IMR-90 (cell line): Measurements from ENCODE around the gene GXYLT2.

Experiments
- CEBPB ChIP-seq: IDR thresholded peaks from 2 replicates; pipeline ENCODE4 v1.6.1; 2012; ENCODE audit warnings: low read depth, low read length, improper control_type of control experiment
- CTCF ChIP-seq: conservative IDR thresholded peaks from 2 replicates; pipeline ENCODE4 v1.5.1; 2012; ENCODE audit warnings: mild to moderate bottlenecking, low read depth, low read length, improper control_type of control experiment
- FOS ChIP-seq: fragments of 150-350 bp; IDR thresholded peaks from 2 replicates; pipeline ENCODE4 v1.6.1; 2016; ENCODE audit warnings: low read depth, low read length
- MXI1 ChIP-seq: IDR thresholded peaks from 2 replicates; pipeline ENCODE4 v1.6.1; 2012; ENCODE audit warnings: low read depth, mild to moderate bottlenecking, low read length, moderate library complexity, borderline replicate concordance
- POLR2A ChIP-seq: IDR thresholded peaks from 2 replicates; pipeline ENCODE4 v1.6.1; 2012; ENCODE audit warnings: mild to moderate bottlenecking, low read depth, low read length
- RCOR1 ChIP-seq: IDR thresholded peaks from 2 replicates; pipeline ENCODE4 v1.6.1; 2012; ENCODE audit warnings: mild to moderate bottlenecking, low read length, improper control_type of control experiment; ENCODE audit not compliant: insufficient replicate concordance
- RFX5 ChIP-seq: IDR thresholded peaks from 2 replicates; pipeline ENCODE4 v1.8.0; 2012; ENCODE audit warnings: low read depth, mild to moderate bottlenecking, low read length, moderate library complexity
- TF ChIP-seq, protein P1 (sequence below): fragments of 150-350 bp; IDR thresholded peaks from 2 replicates; pipeline ENCODE4 v1.6.1; 2017; ENCODE audit warnings: mild to moderate bottlenecking, antibody characterized with exemption, low read length, low read depth

GRCh38 chr3:72896996-72897757 is 9.3 kb downstream of the GXYLT2 start:
- TF ChIP-seq POLR2A (no peak), RFX5 (no peak), RCOR1 (no peak), FOS (no peak), CTCF (no peak), CEBPB (no peak), MXI1 (no peak)
- TF ChIP-seq, protein P1, sequence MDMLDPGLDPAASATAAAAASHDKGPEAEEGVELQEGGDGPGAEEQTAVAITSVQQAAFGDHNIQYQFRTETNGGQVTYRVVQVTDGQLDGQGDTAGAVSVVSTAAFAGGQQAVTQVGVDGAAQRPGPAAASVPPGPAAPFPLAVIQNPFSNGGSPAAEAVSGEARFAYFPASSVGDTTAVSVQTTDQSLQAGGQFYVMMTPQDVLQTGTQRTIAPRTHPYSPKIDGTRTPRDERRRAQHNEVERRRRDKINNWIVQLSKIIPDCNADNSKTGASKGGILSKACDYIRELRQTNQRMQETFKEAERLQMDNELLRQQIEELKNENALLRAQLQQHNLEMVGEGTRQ = no peak
